Ovary (tissue), 9 donors: ENCODE results near the gene PNPO. TPM values are rescaled to one million over a fixed set of nuclear protein-coding genes. Genes with fewer than 3 reads are reported as not detected.

Source experiments
- DNase-seq, 5 donors: peaks; one replicate each; pipeline ENCODE4 v3.0.0-alpha.2; 2019 to 2020
- H3K27ac ChIP-seq, 2 donors: fragments of 200-600 bp; one replicate each; pipeline versions ENCODE4 v1.5.1 to v1.8.0; 2019 to 2022
- H3K27me3 ChIP-seq: fragments of 200-600 bp; one replicate; pipeline ENCODE4 v1.8.0; 2022
- H3K36me3 ChIP-seq: fragments of 200-600 bp; sonication (generic); one replicate; pipeline ENCODE4 v1.5.1; 2019
- H3K4me1 ChIP-seq: one replicate; pipeline ENCODE4 v1.8.1; 2013; ENCODE audit warnings: mild to moderate bottlenecking, moderate library complexity; ENCODE audit not compliant: insufficient read depth
- H3K4me3 ChIP-seq: fragments of 200-600 bp; sonication (generic); one replicate; pipeline ENCODE4 v1.5.1; 2017
- H3K9me3 ChIP-seq, 2 donors: fragments of 200-600 bp in 1 of 2; sonication (generic) in 1 of 2; one replicate each; pipeline versions ENCODE4 v1.5.1 to v1.8.1; 2013 to 2019; ENCODE audit warnings: mild to moderate bottlenecking in 1 of 2, moderate library complexity in 1 of 2
- CTCF ChIP-seq, 3 donors: fragments of 450-650 bp in 2 of 3; fragments of 200-600 bp in 1 of 3; IDR thresholded peaks; one replicate each; pipeline versions ENCODE4 v1.5.1 to v1.8.0; 2016 to 2022; ENCODE audit warnings: antibody characterized with exemption in 3 of 3, mild to moderate bottlenecking in 1 of 3
- EP300 ChIP-seq: sonication (generic); formaldehyde crosslinking; IDR thresholded peaks from one replicate; pipeline ENCODE4 v1.6.1; 2017; ENCODE audit warnings: antibody characterized with exemption
- POLR2A ChIP-seq: fragments of 450-650 bp; IDR thresholded peaks from one replicate; pipeline ENCODE4 v1.6.1; 2017; ENCODE audit warnings: antibody characterized with exemption, mild to moderate bottlenecking, moderate library complexity
- WGBS, 3 donors: extraction: QIAGEN DNeasy Blood & Tissue Kit in 1 of 3; methylation state at CpG; one replicate each; pipeline versions ENCODE4 v1.1.5 to v1.1.7; 2013 to 2017; 5-methylcytosine and 5-hydroxymethylcytosine counted together
- intact Hi-C, 4 donors: fragments of 100-400 bp; cut with DNase I; formaldehyde crosslinking; loops; one replicate each; pipeline versions ENCODE4 v1.11.0 to v1.15.1; 2022 to 2023
- polyA plus RNA-seq, 2 donors: library from polyadenylated mRNA; stranded (reverse); fragments of 200-250 nt in 1 of 2; fragments of 350-450 nt in 1 of 2; fragmentation: Illumina TruSeq in 1 of 2; extraction: RNeasy Lipid Tissue Mini Kit (QIAGEN cat#74804) in 1 of 2; gene quantifications; one replicate each; pipeline ENCODE4 v1.2.3, GENCODE V29; 2013 to 2014
- total RNA-seq, 7 donors: library from RNA; depleted of rRNA in 2 of 7; stranded (reverse); fragments of >200 nt in 2 of 7; fragmentation: NEBNext Ultra II Directional in 3 of 7; extraction: Animal tissue kit (Norgen Biotek cat#: 25700) in 3 of 7; gene quantifications; one replicate each; pipeline versions ENCODE4 v1.1.0 to v1.2.4, GENCODE V29; 2016 to 2023
- donor health status: DM: no; HTN: no; CAD: no; lungs with moderate emphysema.
- donor health status: DM: no; HTN: no; CAD: no.
- donor health status: Bipolar disorder and iron deficiency.
- donor health status: DM: yes; HTN: yes; CAD: no.
- donor health status: DM: no; HTN: no; CAD: no.
- donor health status: DM: yes; HTN: yes; CAD: no.

PNPO gene
- total and polyA plus RNA-seq, 9 donors: 6.1 to 32.4 (median 21.8) TPM

DNA sequence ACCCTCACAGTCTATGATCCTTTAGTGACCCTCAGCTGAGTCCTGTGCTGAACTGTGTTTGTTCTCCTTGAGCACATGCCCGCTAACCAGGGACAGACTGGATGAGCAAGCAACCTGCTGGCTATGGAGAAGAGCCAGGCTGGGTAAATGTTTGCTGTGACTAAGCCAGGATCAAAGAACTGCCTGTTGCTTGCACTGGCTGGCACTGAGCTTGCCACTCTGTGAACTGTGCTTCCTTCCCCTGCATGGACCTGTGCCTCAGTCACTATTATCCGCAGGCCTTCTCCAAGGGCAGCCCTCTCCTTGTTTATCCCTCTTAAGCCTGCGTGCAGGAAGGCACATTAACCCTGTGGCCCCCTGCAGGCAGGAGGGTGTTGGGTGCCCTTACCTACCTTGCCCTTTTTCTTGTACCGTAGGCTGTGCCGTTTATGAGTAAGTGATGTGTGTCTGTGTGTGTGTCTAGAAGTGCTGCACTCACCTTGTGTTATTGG is 7.4 kb downstream of the PNPO start:
- Histone ChIP-seq H3K36me3 (no peaks in the 10 kb centered on the region), H3K4me3 (no peak overlapping the region), H3K9me3 (no peaks in the 10 kb centered on the region), H3K27ac (peak overlapping the region in 1 of 2 donors; percentile 55), H3K4me1 (peaks cover 7% of the 10 kb centered on the region), H3K27me3 (no peaks in the 10 kb centered on the region)
- intact Hi-C loops: loop anchor here (2.0 to 10.0 kb wide), 3 partner anchors 54 to 69 kb away; partner anchors contain the start of gene SP2 (in 1 of the 4)
- no peak for DNase-seq
- no peak for TF ChIP-seq POLR2A
- TF ChIP-seq EP300: no peak
- TF ChIP-seq CTCF (IDR thresholded peaks at IDR 0.05): no peak
- 26 to 39% (median 28%) methylated on average over 5 of the region's 5 CpGs for WGBS, 3 donors

- H3K4me3 ChIP-seq: peak overlapping the region; percentile 19
- WGBS, 3 donors: 1 to 3% (median 1%) methylated on average over 21 to 22 of the region's 22 CpGs
- H3K27me3 ChIP-seq: no peaks in the 10 kb centered on the region
- no peak for TF ChIP-seq EP300
- TF ChIP-seq POLR2A: peak; percentile 22
- TF ChIP-seq CTCF (IDR thresholded peaks at IDR 0.05): peak; percentile 90 to 95 (median 95)
- H3K36me3 ChIP-seq: no peaks in the 10 kb centered on the region
- H3K4me1 ChIP-seq: peaks cover 7% of the 10 kb centered on the region
- H3K27ac ChIP-seq: peak overlapping the region in 1 of 2 donors; percentile 55
- no peaks in the 10 kb centered on the region for H3K9me3 ChIP-seq
- DNase-seq: peak; percentile 94 to 98 (median 95)
- intact Hi-C loops: loop anchor here (2.0 to 10.0 kb wide), 3 partner anchors 54 to 68 kb away; partner anchors contain the start of gene SP2 (in 1 of the 4)
Measured at GRCh38 chr17:47949197-47949759, 7.9 kb downstream of the PNPO start.

DNA sequence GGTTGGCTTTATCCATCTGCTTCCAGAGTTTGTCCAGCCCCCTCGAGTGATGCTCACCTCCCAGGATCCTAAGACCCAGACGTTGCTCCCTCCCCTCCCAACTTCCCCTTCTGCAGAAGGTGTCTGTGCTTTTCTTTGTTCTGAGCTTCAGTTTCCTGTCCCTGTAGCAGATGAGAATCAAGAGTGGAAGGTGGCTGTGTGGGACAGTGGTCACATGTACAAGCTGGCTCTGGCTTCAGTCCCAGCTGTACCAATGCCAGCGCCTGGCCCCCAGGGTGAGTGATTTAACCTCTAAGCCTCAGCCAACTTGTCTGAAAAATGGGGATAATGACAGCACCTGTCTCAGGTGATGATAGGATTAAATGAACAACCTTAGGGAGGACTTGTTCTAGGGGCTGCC is 8.6 kb downstream of the PNPO start:
- intact Hi-C loops: loop anchor here (2.0 to 10.0 kb wide), 4 partner anchors 55 to 105 kb away; partner anchors contain the start of genes SCRN2 (in 1 of the 4) and SP2 (in 1 of the 4)
- WGBS, 3 donors: 46 to 56% (median 47%) methylated on average over 3 of the region's 3 CpGs

DNA sequence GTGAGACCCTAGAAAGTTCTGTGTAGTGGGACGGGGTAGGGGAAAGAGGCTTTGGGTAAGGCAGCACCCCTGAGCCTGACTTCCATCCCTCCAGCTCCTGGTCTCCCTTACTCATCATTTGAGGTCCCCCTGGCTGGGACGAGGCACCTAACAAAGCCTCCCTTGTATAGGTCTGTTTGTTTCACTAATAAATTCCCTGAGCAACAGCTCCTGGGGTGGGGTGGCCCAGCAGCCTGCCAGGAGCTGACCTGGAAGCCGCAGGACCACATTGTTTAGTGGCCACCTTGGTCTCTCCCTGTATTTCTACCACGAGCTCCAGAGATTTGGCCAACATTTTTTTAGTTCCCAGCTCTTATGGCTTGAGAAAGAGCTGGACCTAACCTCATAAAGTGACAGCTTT is 9.1 kb downstream of the PNPO start:
- Histone ChIP-seq H3K9me3 (no peaks in the 10 kb centered on the region), H3K36me3 (no peaks in the 10 kb centered on the region), H3K27ac (no peak overlapping the region), H3K27me3 (no peaks in the 10 kb centered on the region), H3K4me1 (peaks cover 7% of the 10 kb centered on the region), H3K4me3 (no peak overlapping the region)
- intact Hi-C loops: loop anchor here in 1 of 4 donors (10.0 kb wide), 1 partner anchor 106 kb away; the partner anchor contains the start of gene SCRN2
- no peak for TF ChIP-seq CTCF (IDR thresholded peaks at IDR 0.05)
- no peak for TF ChIP-seq EP300
- no peak for TF ChIP-seq POLR2A
- WGBS, 3 donors: 94 to 95% (median 94%) methylated on average over 4 of the region's 4 CpGs
- DNase-seq: no peak

More for the DNA sequence above, 8.6 kb downstream of the PNPO start:
- Histone ChIP-seq H3K36me3 (no peaks in the 10 kb centered on the region), H3K27me3 (no peaks in the 10 kb centered on the region), H3K9me3 (no peaks in the 10 kb centered on the region), H3K27ac (peak overlapping the region in 1 of 2 donors; percentile 55), H3K4me3 (no peak overlapping the region), H3K4me1 (peaks cover 7% of the 10 kb centered on the region)
- DNase-seq: no peak
- no peak for TF ChIP-seq POLR2A
- no peak for TF ChIP-seq EP300
- no peak for TF ChIP-seq CTCF (IDR thresholded peaks at IDR 0.05)
